Testis (tissue), 2 donors: ENCODE results near the gene COX8A.

Experiments
- POLR2A ChIP-seq: fragments of 450-650 bp; IDR thresholded peaks from one replicate; pipeline ENCODE4 v1.6.1; 2017; ENCODE audit warnings: antibody characterized with exemption, mild to moderate bottlenecking, moderate library complexity
- TF ChIP-seq, protein P1 (sequence below), 3 experiments: fragments of 450-650 bp in 2 of 3; fragments of 200-600 bp in 1 of 3; sonication (generic) in 1 of 3; IDR thresholded peaks; one replicate each; pipeline ENCODE4 v1.5.1; 2016 to 2019; ENCODE audit warnings: antibody characterized with exemption in 3 of 3, mild to moderate bottlenecking in 2 of 3, moderate library complexity in 1 of 3

DNA sequence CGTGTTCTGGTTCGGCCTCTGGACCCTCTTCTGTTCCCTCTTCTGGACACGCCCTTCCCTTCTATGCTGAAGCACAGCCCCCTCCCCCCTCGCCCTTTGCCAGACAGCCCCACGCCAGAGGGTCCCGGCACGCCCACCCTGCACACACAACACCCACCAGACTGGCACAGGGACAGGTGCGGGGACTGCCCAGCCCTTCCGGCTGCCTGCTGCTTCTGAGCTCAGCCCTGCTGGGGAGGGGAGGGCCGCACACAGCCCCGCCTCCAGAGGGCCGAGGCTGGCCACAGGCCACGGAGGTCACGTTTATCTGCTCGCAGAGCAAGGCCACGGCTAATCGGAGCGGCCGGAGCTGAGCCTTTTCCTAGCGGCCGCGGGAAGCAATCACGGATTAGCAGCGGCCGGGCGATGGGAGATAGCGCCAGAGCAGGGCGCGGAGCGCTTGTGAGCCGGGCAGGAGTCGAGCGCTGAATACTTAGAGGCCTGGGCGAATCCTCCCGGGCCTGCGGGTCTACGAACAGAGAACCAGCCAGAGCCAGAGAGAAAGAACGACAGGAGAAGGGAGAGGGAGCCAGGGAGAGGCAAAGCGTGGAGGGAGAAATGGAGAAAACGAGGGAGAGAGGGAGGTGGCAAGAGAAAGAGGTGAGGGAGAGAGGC lies 33.3 kb downstream of the COX8A start:
- TF ChIP-seq POLR2A: no peak
- TF ChIP-seq, protein P1, sequence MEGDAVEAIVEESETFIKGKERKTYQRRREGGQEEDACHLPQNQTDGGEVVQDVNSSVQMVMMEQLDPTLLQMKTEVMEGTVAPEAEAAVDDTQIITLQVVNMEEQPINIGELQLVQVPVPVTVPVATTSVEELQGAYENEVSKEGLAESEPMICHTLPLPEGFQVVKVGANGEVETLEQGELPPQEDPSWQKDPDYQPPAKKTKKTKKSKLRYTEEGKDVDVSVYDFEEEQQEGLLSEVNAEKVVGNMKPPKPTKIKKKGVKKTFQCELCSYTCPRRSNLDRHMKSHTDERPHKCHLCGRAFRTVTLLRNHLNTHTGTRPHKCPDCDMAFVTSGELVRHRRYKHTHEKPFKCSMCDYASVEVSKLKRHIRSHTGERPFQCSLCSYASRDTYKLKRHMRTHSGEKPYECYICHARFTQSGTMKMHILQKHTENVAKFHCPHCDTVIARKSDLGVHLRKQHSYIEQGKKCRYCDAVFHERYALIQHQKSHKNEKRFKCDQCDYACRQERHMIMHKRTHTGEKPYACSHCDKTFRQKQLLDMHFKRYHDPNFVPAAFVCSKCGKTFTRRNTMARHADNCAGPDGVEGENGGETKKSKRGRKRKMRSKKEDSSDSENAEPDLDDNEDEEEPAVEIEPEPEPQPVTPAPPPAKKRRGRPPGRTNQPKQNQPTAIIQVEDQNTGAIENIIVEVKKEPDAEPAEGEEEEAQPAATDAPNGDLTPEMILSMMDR (IDR thresholded peaks at IDR 0.05): peak; percentile 32 to 67 (median 47)
